Stimulated activated CD4-positive, alpha-beta T cell treated with anti-CD3 and anti-CD28 coated beads, Interleukin-4, amount 100 ng/mL, for 48 hours (primary cell): ENCODE results near the gene ZKSCAN2.

Source experiments
- DNase-seq, 2 donors: peaks; one replicate each; pipeline ENCODE4 v3.0.0-alpha.2; 2020; ENCODE audit warnings: low read depth in 2 of 2

ZKSCAN2 gene

GRCh38 chr16:25257470-25257955 lies at the start of gene ZKSCAN2:
ZKSCAN2 (minus strand) TSS chr16:25257845; CDS start chr16:25257127, 718 bp downstream.
- DNase-seq: peak; percentile 78 to 86

DNA sequence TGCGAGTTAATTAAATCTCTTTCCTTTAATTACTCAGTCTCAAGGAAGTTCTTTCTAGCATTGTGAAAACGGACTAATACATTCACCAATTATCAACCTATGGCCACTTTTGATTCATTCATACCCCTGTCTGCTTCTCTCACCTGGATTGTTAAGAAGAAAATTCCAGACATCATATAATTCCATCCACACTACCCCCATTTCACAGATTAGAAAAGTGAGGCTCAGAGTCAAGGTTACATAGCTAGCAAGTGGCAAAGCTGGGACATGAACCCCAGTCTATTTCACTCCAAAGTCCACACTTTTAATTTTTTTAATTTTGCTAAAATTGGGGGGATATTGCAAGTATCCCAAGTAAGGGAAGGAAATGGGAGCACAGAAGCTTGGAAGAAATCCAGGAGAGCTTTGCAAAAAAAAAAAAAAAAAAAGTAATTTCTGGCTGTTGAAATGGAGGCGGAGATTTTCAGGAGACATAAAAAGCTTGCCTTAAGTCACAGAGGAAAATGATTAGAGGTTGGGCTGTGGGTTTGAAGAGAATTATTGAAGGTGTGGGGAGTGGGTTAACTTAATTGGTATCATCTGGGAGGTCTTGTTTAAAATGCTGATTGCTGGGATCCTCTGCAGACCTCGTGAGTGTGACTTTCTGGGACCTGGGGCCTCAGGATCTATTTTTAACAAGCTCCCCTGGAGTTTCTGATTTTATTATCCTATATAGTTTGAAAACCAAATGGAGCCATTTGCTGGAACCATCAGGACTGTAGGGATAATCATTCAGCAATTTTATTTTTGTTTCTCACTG lies 42.3 kb upstream of the ZKSCAN2 start:
- DNase-seq: no peak

GRCh38 chr16:25298165-25298872 lies 40.7 kb upstream of the ZKSCAN2 start:
- no peak for DNase-seq

- no peak for DNase-seq
Observed at GRCh38 chr16:25297151-25297787, 39.6 kb upstream of the ZKSCAN2 start.

- no peak for DNase-seq
Observed at GRCh38 chr16:25291580-25291979, 33.9 kb upstream of the ZKSCAN2 start.

GRCh38 chr16:25289466-25289865 lies 31.8 kb upstream of the ZKSCAN2 start:
- no peak for DNase-seq

DNA sequence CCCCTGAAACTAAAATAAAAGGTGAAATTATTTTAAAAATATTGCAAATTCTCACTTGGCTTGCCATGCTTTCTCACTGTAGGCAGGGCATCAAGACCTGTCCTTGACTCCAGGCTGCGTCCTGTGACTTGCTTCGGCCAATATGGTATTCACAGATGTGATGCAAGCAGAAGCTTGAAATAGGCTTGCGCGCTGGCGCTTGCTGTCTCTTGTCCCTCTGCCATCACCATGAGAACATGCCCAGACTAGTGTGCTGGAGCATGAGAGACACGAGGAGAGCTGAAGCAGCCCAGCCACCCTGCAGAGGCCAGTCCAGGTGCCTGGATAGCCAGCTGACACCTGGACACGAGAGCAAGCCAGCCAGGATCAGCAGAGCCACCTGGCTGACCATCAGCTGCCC lies 21.8 kb upstream of the ZKSCAN2 start:
- no peak for DNase-seq

DNA sequence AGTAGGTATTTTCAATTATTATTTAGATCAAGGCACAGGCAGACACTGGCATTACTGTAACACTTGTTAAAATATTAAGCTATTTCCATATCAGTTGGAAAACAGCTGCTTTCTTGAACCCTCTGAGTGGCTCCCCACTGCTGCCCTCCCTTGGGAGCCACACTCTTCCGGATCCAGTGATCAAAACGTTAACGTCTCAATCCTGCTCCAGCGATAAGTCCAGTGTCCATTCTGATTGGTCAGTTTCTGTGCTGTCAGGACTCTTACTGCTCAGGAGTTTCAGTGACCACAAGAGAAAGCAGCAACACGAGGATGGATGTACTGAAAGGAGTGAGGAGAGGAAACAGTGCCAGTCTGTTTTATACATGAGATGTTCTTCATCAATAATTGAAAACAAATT lies 13.8 kb upstream of the ZKSCAN2 start:
- DNase-seq: no peak

DNA sequence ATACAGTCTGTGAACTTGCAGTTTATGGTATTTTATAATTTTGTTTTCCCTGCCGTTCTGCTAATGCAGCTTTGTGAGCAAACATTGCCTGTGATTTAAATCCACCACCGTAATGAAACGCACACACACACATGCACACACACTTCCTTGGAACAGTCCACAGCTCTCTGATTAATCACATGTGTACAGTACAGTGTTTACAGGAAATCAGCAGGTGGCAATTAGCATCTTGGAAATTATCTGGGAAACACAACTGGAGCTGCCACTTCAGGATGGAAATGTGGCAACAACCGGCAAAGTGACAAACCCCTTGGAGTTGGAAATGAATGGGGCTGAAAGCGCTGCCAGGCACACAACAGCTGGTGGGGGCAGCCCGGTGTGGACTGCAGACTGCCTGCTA lies 12.9 kb upstream of the ZKSCAN2 start:
- no peak for DNase-seq

DNA sequence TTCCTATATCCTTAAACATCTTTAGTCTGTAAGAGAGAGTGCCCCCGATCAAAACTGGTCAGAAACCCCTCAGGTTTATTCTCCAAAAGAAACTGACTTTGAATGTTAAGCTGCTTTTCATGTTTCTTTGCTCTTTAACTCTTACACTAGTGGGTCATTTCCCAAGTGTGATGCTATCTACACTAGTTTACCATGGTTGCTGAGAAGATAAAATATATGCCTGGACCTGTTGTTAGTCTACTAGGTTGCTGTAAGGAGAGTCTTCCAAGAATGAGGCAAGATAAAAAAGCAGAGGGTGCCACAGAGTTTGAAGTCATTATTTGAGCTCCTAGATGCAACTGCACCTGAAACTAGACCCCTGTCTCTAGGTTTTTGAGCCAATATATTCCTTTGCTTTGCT lies 12.2 kb upstream of the ZKSCAN2 start:
- DNase-seq: no peak

- DNase-seq: no peak
Observed at GRCh38 chr16:25265968-25266367, 8.3 kb upstream of the ZKSCAN2 start.

DNA sequence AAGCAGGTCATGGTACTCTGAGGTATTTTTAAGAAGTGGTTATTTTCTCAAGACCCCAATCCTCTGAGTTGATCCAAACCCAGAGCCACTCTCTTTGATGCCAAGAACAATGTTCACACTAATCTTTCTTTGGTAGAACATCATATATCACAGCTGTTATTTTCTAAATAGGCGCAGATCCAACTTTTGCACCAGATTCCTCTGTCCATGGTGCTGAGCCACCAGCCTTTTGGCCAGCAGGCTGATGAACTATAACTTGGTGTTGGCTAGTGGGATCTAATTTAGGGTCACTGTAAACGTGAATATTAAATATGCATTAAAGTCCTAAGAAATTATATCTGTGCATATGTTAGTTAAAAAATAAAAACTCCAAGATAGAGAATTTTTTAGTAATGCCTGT lies 7.0 kb upstream of the ZKSCAN2 start:
- no peak for DNase-seq

- DNase-seq: no peak
Observed at GRCh38 chr16:25260416-25260815, 2.8 kb upstream of the ZKSCAN2 start.

DNA sequence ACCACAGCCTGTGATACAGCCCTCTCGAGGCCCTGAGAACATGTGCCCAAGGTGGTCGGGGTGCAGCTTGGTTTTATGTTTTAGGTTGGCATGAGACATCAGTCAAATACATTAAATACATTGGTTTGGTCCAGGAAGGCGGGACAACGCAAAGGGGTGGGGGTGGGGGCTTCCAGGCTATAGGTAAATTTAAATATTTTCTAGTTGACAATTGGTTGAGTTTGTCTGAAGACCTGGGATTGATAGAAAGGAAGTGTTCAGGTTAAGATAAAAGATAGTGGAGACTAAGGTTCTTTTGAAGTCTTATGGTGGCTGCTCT lies 1.2 kb upstream of the ZKSCAN2 start:
- DNase-seq: no peak

DNA sequence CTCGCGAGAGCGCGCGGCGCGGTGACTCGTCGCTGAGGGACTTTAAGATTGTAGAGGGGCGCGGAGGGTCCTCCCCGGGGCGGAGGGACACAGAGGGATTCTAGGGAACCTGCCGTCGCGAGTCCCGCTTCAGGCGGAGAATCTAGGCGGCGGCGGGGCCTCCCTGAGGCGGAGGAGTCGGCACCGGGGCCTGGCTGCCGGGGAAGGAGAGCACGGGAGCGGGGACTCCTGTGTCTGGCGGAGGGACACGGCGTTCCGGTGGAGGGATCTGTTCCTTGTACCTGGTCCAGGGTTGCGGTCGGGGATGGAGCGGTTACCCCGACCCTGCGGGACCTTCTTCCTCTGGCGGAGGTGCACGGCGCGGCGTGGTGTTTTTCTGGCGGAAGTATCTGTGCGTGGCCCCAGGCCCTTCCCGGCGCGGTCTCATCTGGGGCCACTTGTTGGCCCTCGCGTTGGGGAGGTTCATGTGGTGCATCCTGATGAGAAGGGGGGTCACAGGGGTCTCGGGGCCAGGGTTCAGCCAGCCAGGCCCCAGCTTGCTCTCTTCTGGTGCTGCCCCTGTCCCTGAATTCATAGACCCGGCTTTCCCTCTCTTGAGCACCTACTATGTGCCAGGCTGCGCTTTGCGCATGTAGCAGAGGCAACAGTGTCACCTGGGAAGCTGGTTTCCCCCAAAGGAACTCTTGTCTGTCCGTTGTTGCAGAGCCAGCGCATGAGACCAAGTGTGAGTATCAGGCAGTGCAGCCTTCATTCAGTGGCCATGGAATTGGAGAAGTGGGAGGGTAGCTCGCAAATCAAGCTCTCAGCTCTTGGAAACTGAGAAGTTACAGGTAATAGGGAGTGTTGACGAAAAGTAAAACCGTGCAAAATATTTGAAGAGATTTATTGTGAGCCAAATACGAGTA lies 563 bp upstream of the ZKSCAN2 start:
- peak; percentile 76 to 82 for DNase-seq

- no peak for DNase-seq
Observed at GRCh38 chr16:25256695-25257469, 763 bp downstream of the ZKSCAN2 start.

DNA sequence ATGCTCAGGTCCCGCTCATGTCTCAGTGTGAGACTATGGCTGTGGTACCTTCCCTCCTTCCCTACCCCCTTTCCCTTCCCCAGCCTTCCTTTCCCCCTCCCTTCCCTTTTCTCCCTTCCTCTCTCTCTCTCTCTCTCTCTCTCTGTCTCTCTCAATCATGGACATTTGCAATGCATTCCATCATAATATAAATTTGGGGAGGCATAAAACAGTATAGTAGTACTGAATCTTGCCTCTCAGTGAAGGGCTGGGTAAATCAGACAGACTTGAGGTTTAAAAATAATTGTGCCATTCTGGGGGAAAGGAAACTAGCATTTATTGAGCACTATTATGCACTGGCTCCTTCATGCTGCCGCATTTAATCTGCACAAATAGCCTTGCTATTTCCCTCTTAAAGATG lies 4.3 kb downstream of the ZKSCAN2 start:
- no peak for DNase-seq

DNA sequence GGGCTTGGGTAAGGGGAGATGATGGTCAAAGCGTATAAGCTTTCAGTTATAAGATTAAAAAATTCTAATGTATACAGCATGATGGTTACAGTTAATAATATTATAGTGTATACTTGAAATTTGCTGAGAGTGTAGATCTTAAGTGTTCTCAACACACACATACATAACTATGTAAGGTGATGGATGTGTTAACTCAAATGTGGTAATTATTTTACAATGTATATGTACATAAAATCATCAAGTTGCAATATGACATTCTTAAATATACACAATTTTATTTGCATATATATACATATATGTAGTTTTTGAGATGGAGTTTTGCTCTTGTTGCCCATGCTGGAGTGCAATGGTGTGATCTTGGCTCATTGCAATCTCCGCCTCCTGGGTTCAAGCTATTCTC lies 7.2 kb downstream of the ZKSCAN2 start:
- no peak for DNase-seq

DNA sequence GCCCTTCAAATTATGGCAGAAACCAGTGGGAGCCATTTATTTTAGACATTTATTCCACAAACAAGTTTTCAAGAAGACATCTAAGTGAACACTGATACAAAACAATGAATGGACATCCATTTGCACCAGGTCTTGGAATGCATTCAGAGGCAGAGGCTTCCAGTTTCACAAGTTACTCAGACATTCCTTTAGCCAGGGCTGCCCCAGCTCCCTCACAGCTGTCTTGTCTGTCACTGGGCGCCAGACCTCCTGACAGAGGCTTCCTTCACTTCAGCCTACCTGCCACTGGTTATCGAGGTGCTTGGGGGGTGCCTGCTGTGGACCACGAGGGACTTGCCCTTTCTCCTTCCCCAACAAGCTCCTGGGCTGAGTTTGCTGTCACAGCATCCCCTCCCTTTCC lies 21.7 kb downstream of the ZKSCAN2 start:
- DNase-seq: no peak

GRCh38 chr16:25228372-25228771 lies 29.3 kb downstream of the ZKSCAN2 start:
- no peak for DNase-seq

DNA sequence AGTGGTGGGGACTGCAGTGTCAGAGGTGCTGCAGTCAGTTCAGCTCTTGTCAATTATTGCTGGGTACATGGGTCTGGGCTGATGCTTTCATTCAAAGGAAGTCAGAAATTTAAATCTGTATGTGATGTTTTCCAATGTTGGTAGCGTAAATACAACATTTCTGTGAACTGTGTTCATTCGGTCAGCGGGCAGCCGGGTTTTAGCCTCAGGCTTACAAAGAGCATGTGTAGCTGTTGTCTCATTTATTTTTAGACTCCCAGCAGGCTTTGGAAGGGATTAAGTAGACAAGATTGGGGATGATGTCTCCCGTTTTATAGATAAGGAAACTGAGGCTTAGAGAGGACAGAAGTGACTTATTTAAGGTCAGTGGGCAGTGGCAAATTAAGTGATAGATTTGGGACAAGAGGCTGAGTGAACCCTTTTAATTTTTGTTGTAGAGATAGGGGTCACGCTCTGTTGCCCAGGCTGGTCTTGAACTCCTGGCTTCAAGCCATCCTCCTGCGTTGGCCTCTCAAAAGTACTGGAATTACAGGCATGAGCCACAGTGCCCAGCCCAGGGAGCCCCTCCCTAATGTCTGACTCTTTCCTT lies 32.8 kb downstream of the ZKSCAN2 start:
- no peak for DNase-seq
